Duodenal mucosa (tissue), 2 donors: Measurements from ENCODE around the gene CAPN8.

Source experiments
- H3K27ac ChIP-seq: one replicate; pipeline ENCODE4 v1.7.0; 2013; ENCODE audit warnings: low read depth, low read length
- H3K27me3 ChIP-seq, 2 donors: one replicate each; pipeline ENCODE4 v1.7.0; 2013; ENCODE audit warnings: low read length in 2 of 2, control low read depth in 1 of 2; ENCODE audit not compliant: insufficient read depth in 2 of 2, control insufficient read depth in 1 of 2
- H3K36me3 ChIP-seq, 2 donors: one replicate each; pipeline ENCODE4 v1.7.0; 2013; ENCODE audit warnings: low read length in 2 of 2, control low read depth in 1 of 2; ENCODE audit not compliant: insufficient read depth in 2 of 2, control insufficient read depth in 1 of 2
- H3K4me1 ChIP-seq, 2 donors: one replicate each; pipeline ENCODE4 v1.7.0; 2013; ENCODE audit warnings: low read length in 2 of 2, control low read depth in 1 of 2; ENCODE audit not compliant: insufficient read depth in 2 of 2, control insufficient read depth in 1 of 2
- H3K4me3 ChIP-seq, 2 donors: one replicate each; pipeline ENCODE4 v1.7.0; 2013; ENCODE audit warnings: low read length in 2 of 2, low read depth in 1 of 2
- H3K9ac ChIP-seq, 2 donors: one replicate each; pipeline ENCODE4 v1.7.0; 2013; ENCODE audit warnings: low read length in 2 of 2, low read depth in 1 of 2
- H3K9me3 ChIP-seq, 2 donors: one replicate each; pipeline ENCODE4 v1.7.0; 2013; ENCODE audit warnings: low read length in 2 of 2, control low read depth in 1 of 2; ENCODE audit not compliant: control insufficient read depth in 1 of 2

The CAPN8 gene

DNA sequence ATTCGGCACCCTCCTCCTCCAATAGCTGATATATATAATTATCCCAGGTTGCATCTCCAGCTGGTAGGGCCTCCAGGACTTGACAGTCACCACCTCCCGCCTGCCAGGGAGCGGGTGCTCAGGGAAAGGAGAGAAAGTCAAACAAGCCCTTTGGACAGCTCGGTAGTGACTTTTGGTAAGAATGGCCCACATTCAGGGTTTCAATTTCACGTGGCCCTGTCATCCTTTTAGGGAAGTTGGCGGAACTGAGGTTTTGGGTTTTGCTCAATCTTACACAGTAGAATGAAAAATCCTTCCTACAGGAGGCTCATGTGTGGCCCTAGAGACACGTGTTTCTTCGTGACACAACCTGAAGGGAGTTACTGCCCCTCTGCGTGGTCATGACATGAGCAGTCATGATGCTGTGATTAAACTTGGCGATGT, 44.2 kb downstream of the CAPN8 start:
- Histone ChIP-seq H3K36me3 (no peaks in the 10 kb centered on the region), H3K4me3 (no peak overlapping the region), H3K27me3 (no peaks in the 10 kb centered on the region), H3K9me3 (no peaks in the 10 kb centered on the region), H3K9ac (no peak overlapping the region), H3K4me1 (peaks cover 0 to 4% of the 10 kb centered on the region in 2 donors), H3K27ac (no peak overlapping the region)

DNA sequence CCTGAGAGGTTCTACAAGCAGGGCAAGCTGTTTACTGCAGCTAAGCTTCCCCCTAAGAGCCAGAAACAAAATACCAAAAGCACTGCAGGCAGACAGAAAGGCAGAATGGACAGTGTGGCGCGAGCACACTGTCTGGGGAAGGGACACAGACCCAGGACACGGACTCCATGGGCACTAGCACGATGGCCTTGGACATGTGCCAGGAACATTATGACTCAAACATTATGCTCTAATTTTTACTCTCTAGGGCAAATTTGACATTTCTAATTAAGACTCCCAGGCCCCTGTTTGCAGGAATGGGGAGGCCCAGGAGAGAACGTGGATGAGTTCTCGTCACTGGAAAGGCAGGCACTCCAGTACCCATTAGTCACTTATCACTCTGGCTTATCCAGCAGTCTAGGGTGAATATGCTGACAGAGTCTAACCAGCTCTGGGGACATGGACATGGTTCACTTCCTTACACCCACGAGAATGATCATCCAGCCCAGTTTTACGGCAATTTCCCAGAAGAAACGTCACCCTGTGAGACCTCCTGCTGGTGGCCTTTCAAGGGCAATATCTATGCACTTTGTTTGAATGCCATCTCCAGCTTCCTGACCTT, 45.1 kb downstream of the CAPN8 start:
- Histone ChIP-seq H3K27ac (no peak overlapping the region), H3K9ac (no peak overlapping the region), H3K27me3 (no peaks in the 10 kb centered on the region), H3K4me3 (no peak overlapping the region), H3K9me3 (no peaks in the 10 kb centered on the region), H3K4me1 (peaks cover 0 to 4% of the 10 kb centered on the region in 2 donors), H3K36me3 (no peaks in the 10 kb centered on the region)

DNA sequence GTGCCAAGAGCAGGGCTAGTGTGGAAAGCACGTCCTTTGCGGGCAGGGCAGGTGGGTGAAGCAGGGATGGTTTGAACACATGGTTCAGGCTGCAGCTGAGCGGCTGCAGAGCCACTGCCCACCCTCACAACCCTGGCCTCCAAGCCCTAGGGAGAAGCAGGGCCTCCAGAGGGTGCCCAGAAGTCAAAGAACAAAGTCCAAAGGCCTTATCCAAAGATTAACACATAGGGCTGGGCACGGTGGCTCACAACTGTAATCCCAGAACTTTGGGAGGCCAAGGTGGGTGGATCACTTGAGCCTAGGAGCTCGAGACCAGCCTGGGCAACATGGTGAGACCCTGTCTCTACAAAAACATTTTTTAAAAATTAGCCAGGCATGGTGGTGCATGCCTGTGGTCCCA, 46.8 kb downstream of the CAPN8 start:
- Histone ChIP-seq H3K9me3 (no peaks in the 10 kb centered on the region), H3K27me3 (no peaks in the 10 kb centered on the region), H3K4me3 (no peak overlapping the region), H3K36me3 (no peaks in the 10 kb centered on the region), H3K9ac (no peak overlapping the region), H3K27ac (no peak overlapping the region), H3K4me1 (peaks cover 0 to 4% of the 10 kb centered on the region in 2 donors)

DNA sequence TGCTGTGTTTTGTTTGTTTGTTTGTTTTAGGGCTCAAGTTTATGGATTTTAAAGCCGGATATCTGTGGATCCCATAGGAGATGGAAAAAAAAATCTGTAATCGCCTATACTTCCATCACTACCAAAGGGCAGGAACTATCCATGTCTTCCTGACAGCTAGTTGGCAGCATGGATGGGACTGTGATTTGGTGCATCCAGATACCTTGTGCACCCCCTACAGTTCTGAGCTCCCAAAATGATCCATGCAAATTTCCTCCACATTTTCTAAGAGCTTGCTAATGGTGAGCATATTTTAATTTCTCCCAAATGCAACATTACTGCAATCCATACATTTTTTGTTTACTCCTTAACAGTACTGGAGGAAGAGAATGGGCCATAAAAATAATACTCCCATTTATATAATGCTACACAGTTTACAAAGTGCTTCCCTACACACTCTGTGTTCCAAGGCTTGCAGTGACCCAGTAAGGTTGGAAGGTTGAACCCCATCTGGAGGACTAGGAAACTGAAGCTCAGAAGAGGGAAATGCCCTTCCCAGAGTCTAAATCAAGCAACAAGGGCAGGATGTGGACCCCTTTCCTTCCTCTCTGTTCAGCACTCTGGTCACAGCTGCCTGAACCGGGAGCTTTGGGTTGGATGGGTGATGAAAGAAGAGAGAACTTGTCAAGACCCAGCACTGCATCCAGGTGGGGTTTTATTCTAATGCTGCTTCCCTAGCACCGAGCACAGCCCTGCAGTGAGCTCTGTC, 48.0 kb downstream of the CAPN8 start:
- H3K27ac ChIP-seq, result no peak overlapping the region
- no peak overlapping the region for H3K9ac ChIP-seq
- no peaks in the 10 kb centered on the region for H3K27me3 ChIP-seq

DNA sequence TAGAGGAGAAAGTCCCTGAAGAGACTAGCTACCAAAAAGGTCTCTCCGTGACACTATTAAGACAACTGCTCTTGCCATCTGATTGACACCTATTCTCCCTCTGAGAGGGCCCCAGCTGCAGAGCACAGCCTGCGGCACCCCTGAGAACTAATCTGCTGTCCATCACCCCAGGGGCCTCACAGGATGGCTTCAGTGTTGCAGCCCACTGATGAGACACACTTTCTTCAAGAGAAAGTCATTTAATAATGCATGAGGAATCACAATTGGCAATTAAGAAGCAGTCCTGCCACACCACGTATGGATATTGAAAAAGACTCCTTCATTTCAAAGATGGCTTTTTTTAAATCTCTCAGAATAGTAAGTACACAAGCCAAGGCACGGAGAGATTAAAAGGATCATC, 48.9 kb downstream of the CAPN8 start:
- H3K4me3 ChIP-seq, result no peak overlapping the region
- no peak overlapping the region for H3K9ac ChIP-seq
- H3K4me1 ChIP-seq, result no peaks in the 10 kb centered on the region
- no peak overlapping the region for H3K27ac ChIP-seq
- H3K27me3 ChIP-seq, result no peaks in the 10 kb centered on the region
- no peaks in the 10 kb centered on the region for H3K36me3 ChIP-seq
- no peaks in the 10 kb centered on the region for H3K9me3 ChIP-seq

More for the DNA sequence above, 48.0 kb downstream of the CAPN8 start:
- no peaks in the 10 kb centered on the region for H3K36me3 ChIP-seq
- peaks cover 0 to 4% of the 10 kb centered on the region in 2 donors for H3K4me1 ChIP-seq
- no peak overlapping the region for H3K4me3 ChIP-seq
- H3K9me3 ChIP-seq, result no peaks in the 10 kb centered on the region

DNA sequence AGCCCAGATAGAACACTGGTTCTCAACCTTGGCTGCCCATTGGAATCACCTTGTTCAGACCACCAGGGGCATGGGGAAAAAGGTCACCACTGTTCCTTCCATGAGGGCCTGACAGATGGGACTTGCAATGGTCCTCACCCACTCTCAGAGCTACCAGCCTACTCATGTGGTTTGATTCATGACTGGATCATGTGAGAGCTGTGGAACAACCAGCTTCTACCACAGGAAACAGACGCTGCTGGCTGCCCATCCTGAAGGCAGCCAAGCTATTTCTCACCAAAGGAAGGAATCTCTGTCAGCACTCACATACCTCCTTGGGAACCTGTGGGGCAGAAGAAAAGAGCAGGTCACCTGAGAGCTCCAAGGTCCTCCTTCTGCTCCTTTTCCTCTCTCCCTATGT, 53.6 kb downstream of the CAPN8 start:
- Histone ChIP-seq H3K9ac (no peak overlapping the region), H3K9me3 (no peaks in the 10 kb centered on the region), H3K36me3 (no peaks in the 10 kb centered on the region), H3K27me3 (no peaks in the 10 kb centered on the region), H3K27ac (no peak overlapping the region), H3K4me3 (no peak overlapping the region), H3K4me1 (no peaks in the 10 kb centered on the region)

DNA sequence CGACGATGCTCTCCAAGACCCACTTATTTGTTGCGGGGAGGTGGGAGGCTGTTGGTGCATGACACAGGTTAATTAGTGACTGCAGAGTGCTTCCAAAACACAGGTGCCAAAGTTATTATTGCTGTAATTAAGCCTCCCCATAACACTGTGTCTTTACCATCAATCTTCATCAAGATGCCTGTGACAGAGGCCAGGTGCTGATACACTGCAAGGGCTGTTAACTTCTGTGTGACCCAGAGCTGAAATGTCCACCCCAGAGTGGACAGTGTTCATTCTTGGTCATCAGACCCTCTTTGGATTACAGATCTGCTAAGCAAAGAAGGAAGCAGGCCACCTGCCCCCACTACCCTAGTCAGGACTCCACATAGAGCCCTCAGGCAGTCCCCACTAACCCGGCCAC, 55.5 kb downstream of the CAPN8 start:
- Histone ChIP-seq H3K36me3 (no peaks in the 10 kb centered on the region), H3K27me3 (no peaks in the 10 kb centered on the region), H3K4me1 (no peaks in the 10 kb centered on the region), H3K4me3 (no peak overlapping the region), H3K27ac (no peak overlapping the region), H3K9ac (no peak overlapping the region), H3K9me3 (no peaks in the 10 kb centered on the region)

DNA sequence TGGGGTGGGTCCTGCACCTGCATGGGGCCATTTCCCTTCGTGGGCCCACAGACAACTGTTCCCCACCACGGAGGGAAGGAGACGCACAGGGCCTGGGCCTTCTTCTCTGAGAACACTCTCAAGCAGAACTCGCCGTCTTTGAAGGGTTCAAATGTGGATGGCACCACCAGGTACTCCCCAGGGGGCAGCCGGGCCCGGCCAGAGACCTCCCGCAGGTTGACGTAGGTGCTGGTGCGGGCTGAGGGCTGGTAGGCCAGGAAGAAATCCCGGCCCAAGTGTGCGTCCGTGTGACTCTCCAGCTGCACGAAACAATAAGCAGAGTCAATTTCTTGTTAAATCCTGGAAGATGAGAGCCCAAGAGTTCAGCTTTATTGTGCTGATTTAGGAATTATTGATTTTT, 56.4 kb downstream of the CAPN8 start:
- H3K4me3 ChIP-seq, result no peak overlapping the region
- no peak overlapping the region for H3K9ac ChIP-seq
- H3K4me1 ChIP-seq, result no peaks in the 10 kb centered on the region
- H3K27ac ChIP-seq, result no peak overlapping the region
- no peaks in the 10 kb centered on the region for H3K27me3 ChIP-seq
- no peaks in the 10 kb centered on the region for H3K36me3 ChIP-seq
- H3K9me3 ChIP-seq, result no peaks in the 10 kb centered on the region

DNA sequence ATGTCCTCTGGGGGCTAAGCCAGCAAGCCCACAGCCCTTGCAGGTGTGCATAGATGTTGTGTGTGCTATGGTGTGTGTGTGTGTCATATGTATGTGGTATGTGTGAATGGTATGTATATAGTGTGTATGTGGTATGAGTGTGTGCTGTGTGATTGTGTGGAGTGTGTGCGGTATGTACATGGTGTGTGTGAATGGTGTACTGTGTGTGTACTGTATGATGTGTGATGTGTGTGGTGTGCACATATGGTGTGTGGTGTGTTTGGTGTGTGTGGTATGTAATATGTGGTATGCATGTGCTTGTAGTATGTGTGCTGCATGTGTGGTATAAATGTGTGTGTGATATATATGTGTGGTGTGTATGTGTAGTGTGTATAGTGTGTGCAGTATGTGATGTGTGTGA, 107.0 kb downstream of the CAPN8 start:
- Histone ChIP-seq H3K4me3 (no peak overlapping the region), H3K9me3 (no peaks in the 10 kb centered on the region), H3K4me1 (no peaks in the 10 kb centered on the region), H3K36me3 (no peaks in the 10 kb centered on the region), H3K27ac (no peak overlapping the region), H3K9ac (no peak overlapping the region), H3K27me3 (no peaks in the 10 kb centered on the region)

DNA sequence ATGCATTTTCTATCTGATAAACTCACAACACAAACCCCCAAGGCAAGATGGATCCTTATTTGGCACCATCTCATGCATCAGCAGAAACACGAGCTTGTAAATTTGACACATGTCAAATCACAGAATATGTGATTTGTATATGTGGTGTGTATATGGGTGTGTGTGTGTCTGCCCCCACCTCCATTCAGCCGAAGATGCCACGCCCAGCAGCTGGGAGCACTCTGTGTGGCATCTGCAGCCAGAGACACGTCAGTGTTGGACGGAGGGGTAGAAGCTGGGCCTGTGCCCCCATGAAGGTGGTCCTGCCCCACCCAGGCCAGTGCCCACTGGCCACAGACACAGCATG, 108.4 kb downstream of the CAPN8 start:
- H3K4me3 ChIP-seq, result no peak overlapping the region
- H3K4me1 ChIP-seq, result no peaks in the 10 kb centered on the region
- no peaks in the 10 kb centered on the region for H3K27me3 ChIP-seq
- no peak overlapping the region for H3K9ac ChIP-seq
- H3K27ac ChIP-seq, result no peak overlapping the region
- H3K9me3 ChIP-seq, result no peaks in the 10 kb centered on the region
- no peaks in the 10 kb centered on the region for H3K36me3 ChIP-seq
